AG04450 (cell line): ENCODE measurements around the gene TRAPPC13. TPM values are rescaled to one million over a fixed set of nuclear protein-coding genes. Genes with fewer than 3 reads are reported as not detected.
"Not testable (repeated sequence)": the region's sequence is repeated elsewhere in the genome, so short reads cannot be mapped to it uniquely, and the experiment has no call there.

Source experiments
- CTCF ChIA-PET: fragments of 300-600, 350-600 bp; formaldehyde crosslinking; extraction: SDS; loops from one replicate; lab custom pipeline; 2022; ENCODE audit warnings: antibody characterized with exemption, inconsistent platforms; lab: Charles Lee
- POLR2A ChIA-PET: fragments of 350-600 bp; formaldehyde crosslinking; extraction: SDS; loops from one replicate; lab custom pipeline; 2021; ENCODE audit warnings: antibody characterized with exemption, inconsistent platforms; lab: Yijun Ruan, JAX
- DNase-seq: peaks from one replicate; pipeline ENCODE4 v3.0.0-alpha.2; 2011; ENCODE audit warnings: low read depth, low spot score
- H3K27ac ChIP-seq: one replicate; pipeline ENCODE4 v1.5.1; 2012; ENCODE audit warnings: low read depth, low read length, control low read depth
- H3K27me3 ChIP-seq: one replicate; pipeline ENCODE4 v1.6.0; 2012; ENCODE audit warnings: low read length; ENCODE audit not compliant: control insufficient read depth, insufficient read depth
- H3K4me3 ChIP-seq: 2 replicates; pipeline ENCODE4 v1.5.1; 2011; ENCODE audit warnings: mild to moderate bottlenecking, low read depth, low read length, control low read depth
- H3K9me3 ChIP-seq: 2 replicates; pipeline ENCODE4 v1.5.1; 2012; ENCODE audit warnings: low read length; ENCODE audit not compliant: control insufficient read depth, insufficient read depth
- CTCF ChIP-seq: IDR thresholded peaks from 2 replicates; pipeline ENCODE4 v1.5.1; 2011; ENCODE audit warnings: low read depth, low read length, control low read depth, inconsistent platforms
- polyA plus RNA-seq: library from polyadenylated mRNA; depleted of rRNA; stranded (reverse); fragments of >200 nt; gene quantifications from 2 replicates; pipeline ENCODE4 v1.2.3, GENCODE V29; 2011

TRAPPC13 gene
- polyA plus RNA-seq, 1 experiment, result 26.5 TPM

DNA sequence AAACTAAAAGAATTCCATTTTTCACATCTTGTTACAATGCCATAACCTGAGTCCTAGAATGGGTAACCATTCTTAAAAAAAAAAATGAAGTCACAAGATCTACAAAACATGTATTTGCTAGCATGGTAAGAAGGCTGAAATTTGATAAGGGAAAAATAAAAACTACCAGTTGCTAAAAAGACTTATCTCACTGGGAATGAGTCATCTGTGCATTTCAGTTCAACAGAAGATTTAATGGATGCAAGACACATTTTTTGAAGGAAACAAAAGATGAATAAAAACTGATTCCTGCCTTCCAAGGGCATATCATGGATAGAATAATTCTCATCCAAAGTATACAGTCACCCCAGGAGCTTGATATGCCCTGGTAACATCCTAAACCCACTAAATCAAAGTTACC, 49.9 kb downstream of the TRAPPC13 start:
- DNase-seq, result no peak
- Histone ChIP-seq H3K4me3 (no peak overlapping the region), H3K27ac (no peak overlapping the region), H3K9me3 (no peaks in the 10 kb centered on the region), H3K27me3 (no peaks in the 10 kb centered on the region)
- no peak for TF ChIP-seq CTCF
- ChIA-PET CTCF (no interaction called here), POLR2A (no interaction called here)

- POLR2A ChIA-PET, H3K27ac ChIP-seq, DNase-seq, H3K9me3 ChIP-seq, H3K4me3 ChIP-seq, H3K27me3 ChIP-seq, CTCF ChIA-PET: not testable (repeated sequence)
Observed at GRCh38 chr5:65676056-65676455, 51.2 kb downstream of the TRAPPC13 start.

- no peak for TF ChIP-seq CTCF
- no peak overlapping the region for H3K27ac ChIP-seq
- H3K27me3 ChIP-seq, result no peaks in the 10 kb centered on the region
- H3K4me3 ChIP-seq, result no peak overlapping the region
- POLR2A ChIA-PET, result no interaction called here
- H3K9me3 ChIP-seq, result no peaks in the 10 kb centered on the region
- no peak for DNase-seq
- CTCF ChIA-PET, result interaction anchor here (1.5 kb wide), 1 partner anchor 18 kb away, joined by 3 read pairs; no protein-coding TSS in a partner anchor
Observed at GRCh38 chr5:65682148-65682547, 57.3 kb downstream of the TRAPPC13 start.

DNA sequence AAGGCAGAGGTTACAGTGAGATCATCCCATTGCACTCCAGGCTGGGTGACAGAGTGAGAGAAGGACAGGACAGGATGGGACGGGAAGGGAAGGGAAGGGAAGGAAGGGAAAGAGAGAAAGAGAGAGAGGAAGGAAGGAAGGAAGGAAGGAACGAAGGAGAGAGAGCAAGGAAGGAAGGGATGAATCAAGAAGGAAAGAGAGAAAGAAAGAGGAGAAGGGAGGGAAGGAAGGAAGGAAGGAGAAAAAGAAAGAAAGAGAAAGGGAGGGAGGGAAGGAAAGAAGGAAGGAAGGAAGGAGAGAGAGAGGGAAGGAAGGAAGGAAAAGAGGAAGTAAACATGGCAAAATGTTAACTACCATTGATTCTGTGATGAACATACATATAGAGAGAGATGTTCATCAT, 68.3 kb downstream of the TRAPPC13 start:
- Histone ChIP-seq H3K4me3 (no peak overlapping the region), H3K9me3 (no peaks in the 10 kb centered on the region), H3K27me3 (no peaks in the 10 kb centered on the region), H3K27ac (no peak overlapping the region)
- CTCF ChIA-PET, result no interaction called here
- no peak for DNase-seq
- POLR2A ChIA-PET, result no interaction called here
- no peak for TF ChIP-seq CTCF

DNA sequence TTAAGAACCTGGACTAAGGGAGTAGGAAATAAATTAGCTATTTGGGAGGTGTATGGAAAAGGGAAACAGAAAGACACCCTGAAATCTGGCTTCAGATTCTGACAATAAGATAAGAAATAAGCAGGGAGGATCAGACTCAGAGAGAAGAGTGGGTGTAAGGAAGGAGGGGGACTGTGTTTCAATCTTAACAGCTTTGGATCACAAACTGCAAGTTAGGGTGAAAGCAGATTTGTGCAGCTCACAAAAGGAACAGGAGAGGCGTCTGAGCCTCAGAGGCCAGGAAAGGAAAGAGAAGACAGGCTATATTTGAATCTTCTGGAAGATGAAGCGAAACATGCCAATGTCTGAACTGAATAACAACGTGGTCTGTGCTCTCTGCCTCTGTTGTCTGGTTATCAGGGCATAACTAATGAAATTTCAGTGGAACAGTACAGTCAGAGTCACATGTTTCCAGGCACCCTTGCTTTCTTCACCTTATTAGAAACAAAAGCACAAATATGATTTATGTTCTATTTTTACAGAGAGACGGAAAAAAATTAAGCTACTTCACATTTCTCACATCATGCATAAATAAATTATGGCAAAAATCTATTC, 70.4 kb downstream of the TRAPPC13 start:
- CTCF ChIA-PET, result no interaction called here

More for the DNA sequence above, 70.4 kb downstream of the TRAPPC13 start:
- TF ChIP-seq CTCF, result no peak
- Histone ChIP-seq H3K9me3 (no peaks in the 10 kb centered on the region), H3K4me3 (no peak overlapping the region), H3K27me3 (no peaks in the 10 kb centered on the region), H3K27ac (no peak overlapping the region)
- no peak for DNase-seq
- POLR2A ChIA-PET, result no interaction called here
